Stimulated activated CD4-positive, alpha-beta T cell treated with anti-CD3 and anti-CD28 coated beads, Interleukin-1b, Interleukin-23, amount 100 ng/mL, for 1 hour (primary cell): ENCODE measurements around the gene FAM120B.

Source experiments
- DNase-seq, 2 donors: peaks; one replicate each; pipeline ENCODE4 v3.0.0-alpha.2; 2020; ENCODE audit warnings: low read depth in 2 of 2

FAM120B gene

DNA sequence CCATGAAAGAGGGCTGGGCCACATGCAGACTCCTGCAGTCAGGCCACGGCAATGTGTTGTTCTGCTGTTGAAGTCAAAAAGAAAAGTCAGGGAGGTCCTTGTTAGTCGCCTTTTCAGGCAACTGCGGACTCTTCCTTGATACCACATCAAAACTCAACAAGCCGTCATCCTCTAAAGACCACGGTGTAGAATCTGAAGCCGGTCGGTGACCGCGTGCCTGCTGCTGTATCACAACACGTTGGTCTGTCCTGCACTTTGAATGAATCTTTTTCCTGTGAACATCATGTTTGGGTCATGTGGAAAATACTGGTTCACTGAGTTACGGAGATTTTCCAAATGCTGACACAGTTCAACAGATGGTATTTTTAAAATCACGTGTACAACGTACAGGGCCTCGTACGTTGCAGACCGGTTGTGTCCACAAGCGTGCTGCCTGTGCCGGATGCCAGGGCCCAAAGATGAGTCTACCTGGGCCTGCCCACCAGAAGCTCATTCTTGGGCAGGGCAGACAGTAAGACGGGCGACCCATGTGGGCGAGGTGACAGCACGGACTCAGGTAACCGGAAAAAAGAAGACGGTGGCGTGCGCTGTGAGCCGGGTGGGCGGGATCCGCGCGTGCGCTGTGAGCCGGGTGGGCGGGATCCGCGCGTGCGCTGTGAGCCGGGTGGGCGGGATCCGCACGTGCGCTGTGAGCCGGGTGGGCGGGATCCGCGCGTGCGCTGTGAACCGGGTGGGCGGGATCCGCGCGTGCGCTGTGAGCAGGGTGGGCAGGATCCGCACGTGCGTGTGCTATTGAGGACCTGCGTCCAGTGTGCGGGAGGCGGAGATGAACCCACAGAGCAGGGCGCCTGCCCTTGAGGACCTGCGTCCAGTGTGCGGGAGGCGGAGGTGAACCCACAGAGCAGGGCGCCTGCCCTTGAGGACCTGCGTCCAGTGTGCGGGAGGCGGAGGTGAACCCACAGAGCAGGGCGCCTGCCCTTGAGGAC, 114.5 kb downstream of the FAM120B start:
- no peak for DNase-seq

GRCh38 chr6:170421921-170422320, 115.4 kb downstream of the FAM120B start:
- DNase-seq: no peak

DNA sequence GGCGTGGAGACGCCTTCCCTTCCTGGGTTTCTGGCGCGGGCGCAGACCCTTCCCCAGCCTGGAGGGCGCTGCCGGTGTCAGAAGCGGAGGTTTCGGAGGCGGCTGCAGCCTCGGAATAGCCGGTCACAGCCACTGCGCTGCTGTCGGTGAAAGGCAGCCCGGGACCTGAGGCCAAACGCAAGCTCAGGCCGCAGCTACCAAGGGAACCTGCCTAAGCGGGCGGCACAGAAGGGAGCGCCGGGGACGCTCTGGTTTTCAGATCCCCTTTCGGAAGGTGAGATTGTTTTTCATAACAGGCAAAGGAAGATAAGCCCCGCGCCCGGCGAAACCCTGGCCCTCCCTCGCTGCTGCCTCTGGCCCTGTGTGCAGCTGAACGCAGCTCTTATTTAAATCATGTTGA, 116.5 kb downstream of the FAM120B start:
- DNase-seq: no peak

DNA sequence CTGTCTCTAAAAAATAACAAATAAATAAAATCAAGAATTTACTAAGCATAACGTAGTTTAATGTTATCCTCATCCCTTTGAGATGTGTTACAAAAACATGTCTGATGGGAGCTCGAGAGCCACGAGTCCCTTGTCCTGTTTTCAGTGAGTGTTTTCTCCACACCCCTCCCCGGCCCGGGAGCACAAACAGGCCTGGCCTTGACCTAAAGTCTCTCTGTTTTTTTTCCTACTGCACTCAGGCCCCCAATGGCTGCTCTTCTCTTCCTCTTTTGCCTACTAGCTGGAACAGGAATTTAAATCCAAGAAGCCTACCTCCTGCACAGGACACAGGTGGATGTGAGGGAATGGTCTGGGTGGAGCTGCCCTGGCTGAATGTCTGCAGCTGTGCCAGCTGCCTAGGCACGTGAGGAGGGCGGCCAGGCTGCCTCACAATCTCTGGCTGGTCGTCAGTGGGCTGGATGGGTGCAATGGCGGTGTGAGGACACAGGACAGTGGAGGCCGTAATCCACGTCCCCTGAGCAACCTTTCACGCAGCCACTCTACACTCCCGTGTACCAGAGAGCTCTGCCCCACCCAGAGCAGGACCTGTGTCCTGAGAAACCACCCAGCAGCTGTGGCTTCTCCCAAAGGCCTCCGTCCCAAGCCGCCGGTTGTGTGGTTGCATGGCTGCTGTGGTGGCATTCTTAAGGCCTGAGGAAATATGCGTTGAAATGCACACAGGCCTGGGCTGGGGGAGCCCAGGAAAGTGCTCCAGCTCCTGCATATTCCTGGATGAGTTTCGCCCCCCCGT, 117.5 kb downstream of the FAM120B start:
- DNase-seq: no peak

DNA sequence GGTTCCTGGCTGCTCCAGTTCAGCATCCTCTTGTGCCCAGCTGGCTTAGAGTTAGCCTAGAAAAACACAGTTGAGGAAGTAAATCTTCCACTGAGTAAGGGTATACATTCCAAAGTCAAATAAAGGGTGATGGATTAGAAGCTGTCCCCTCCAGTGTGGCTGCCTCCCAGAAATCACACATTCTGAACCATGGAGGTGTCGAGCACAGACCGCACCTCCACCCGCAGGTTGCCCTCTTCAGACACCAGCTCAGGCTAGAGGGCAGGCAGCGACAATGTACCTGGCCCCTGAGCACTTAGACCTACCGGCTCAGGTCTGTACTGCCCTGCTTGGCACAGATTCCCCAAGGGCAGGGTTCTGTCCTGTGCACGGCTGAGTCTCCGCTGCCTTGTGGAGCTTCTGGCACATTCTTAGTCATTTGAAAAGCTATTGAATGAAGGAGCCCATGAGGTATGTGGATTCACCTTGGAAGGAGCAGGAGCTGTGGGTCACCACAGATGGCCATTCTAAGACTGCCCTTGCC, 118.1 kb downstream of the FAM120B start:
- no peak for DNase-seq

GRCh38 chr6:170429450-170429849, 122.9 kb downstream of the FAM120B start:
- no peak for DNase-seq

DNA sequence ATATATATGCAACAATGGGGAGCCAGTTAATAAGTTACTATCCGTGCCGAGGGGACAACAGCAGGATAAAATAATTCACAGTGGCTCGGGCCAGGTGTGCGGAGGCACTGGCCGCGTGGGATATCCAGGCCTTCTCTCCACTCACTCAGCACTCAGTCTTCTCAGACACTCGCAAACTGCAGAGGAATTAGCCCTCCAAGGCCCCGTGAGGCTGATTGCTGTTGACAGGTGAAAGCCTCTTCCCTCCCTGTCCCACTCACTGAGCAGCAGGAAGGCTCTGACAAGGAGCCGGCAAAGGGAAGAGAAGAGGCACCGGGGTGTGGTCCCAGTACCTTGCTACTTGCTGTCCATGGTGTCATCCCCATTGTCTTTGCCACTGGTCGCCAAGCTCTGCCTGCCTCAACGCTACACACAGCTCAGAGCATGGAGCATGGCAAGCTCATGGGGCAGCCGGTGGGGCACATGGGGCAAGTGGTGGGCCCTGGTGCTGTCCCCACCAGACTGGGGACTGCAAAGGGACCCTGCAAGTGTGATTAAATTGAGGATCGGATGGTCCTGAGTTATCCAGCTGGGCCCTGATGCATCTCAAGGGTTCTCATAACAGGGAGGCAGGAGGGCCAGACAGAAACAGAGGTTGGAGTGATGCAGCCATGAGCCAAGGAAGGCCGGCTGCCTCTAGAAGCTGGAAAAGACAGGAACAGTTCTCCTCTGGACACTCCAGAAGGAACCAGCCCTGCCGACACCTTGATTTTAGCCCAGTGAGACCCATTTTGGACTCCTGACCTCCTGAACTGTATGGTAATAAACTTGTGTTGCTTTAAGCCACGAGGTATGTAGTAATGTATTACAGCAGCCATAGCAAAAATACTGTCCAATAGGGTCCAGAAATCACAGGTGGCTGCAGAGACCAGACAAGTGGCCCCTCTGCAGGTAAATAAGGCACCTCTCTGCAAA, 126.9 kb downstream of the FAM120B start:
- no peak for DNase-seq

DNA sequence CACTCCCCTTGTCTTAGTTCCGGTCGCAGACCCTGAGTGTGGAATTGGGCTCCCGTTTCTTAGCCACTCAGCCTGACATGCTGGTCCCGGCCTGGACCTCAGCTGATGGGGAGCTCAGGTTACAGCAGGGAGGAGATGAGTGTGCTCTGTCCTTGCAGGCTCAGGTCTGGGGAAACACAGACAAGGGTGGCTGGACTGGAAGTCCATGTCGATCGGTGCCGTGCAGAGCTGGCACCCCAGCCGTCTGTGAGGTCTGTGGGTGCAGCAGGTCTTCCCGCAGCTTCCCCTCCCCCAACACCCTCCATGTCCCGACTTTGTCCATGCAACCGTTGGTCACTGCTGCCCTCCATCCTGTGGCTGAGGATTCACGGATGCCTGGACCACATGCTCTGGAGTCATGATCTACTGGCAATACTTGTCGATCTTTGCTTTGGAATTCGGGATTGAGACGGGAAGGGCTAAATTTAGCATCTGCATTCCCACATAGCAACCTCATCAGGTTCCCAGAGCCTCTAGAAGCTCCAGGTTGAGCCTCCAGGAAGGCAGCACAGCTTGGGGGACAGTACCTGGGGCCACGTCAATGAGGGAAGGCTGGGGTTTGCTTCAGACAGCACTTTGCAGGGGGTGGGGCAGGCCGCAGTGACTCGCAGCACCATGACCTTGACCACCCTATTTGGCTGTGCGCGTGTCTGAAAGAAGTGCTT, 127.7 kb downstream of the FAM120B start:
- DNase-seq: no peak

GRCh38 chr6:170434821-170435155, 128.2 kb downstream of the FAM120B start:
- no peak for DNase-seq

DNA sequence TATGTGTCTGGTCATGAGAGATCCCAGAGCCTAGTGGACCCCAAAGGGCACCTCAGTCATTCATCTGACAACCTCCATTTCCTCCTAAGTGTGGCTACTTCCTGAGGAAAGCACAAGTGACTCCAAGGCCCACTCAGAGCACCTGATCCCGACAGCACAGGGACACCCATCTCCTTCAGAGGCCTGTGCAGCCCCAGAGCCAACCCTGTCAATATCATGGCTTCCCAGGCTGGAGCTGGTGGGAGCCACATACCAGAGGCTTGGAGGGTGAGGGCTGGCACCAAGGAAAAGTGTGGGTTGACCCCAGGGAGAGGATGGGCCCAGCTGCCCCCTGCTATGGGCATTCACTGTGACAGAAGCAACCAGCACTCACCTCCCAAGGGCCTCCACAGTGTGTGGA, 129.2 kb downstream of the FAM120B start:
- DNase-seq: no peak

GRCh38 chr6:170436209-170436809, 129.8 kb downstream of the FAM120B start:
- no peak for DNase-seq

GRCh38 chr6:170437719-170438401, 131.3 kb downstream of the FAM120B start:
- DNase-seq: no peak

DNA sequence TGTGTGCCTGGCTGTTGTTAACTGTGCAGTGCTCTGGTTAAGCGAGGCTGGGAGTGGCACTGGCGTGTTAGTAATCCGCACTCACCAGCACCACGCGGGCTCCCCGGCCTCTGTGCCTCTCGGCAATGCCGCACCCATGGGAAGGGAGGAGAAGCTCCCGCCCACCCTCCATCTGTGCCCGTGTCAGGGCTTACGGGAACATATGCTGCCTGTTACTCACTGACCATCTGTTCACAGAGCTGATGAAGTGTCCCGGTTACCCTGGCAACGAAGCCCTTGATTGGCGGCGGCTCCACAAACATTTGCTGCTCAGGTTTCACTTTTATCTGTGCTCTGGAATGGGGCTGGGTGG, 131.8 kb downstream of the FAM120B start:
- no peak for DNase-seq

DNA sequence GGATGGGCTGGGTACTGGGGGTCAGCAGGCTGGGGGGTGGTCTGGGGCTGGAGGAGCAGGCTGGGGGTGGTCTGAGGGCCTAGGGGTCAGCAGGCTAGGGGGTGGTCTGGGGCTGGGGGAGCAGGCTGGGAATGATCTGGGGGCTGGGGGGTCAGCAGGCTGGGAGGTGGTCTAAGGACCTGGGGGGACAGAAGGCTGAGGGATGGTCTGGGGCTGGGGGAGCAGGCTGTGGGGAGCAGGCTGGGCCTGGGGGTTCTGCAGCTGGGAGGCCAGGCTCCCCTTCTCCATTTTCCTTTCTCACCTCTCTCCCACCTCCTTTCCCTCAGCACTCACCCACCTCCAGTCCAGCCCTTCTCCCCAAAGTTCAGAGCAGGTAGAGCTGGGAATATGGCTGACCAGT, 132.3 kb downstream of the FAM120B start:
- no peak for DNase-seq

DNA sequence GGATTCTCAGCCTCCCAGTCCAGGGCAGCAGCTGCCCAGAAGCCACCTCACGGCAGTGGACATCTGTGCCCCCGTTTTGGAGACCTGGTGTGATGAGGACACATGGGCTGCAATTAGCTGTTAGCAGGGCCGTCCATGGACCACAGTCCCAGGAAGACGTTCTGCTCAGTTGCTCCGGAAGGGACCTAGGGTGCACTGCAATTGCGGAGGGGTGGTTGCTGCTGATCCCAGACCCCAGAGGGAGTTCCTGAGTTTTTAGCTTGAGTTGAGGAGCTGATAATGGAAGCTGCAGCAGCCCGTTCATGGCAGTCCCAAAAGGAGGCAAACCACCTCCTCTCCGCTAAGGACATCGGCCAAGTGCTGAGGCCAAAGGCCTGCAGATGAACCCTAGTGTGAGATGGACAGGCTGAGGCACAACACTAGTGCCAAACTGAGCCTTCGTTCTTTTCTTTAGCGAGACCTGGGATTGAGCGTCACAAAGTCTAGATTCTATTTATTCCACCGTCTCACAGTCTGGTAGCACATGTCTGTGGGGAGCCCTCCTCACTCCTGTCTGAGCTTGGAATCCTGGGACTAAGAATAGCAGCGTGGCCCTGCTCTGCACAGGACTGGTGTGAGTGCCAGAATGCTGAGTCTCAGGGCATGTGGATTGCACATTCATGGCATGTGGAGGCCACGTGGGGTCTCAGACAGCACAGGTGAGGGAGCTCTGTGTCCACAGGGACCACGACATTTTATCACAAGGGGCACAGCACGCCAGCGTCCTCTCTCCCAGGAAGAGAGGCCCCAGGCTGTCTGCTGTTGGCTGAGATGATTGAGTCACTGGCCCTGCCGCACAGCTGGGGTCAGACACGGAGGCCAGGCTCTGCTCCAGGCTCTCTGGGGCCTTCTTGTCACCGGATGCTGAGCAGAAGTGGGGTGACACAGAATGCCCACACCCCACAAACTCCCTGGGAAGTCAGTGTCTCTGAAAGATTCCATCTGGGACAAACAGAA, 133.1 kb downstream of the FAM120B start:
- no peak for DNase-seq

DNA sequence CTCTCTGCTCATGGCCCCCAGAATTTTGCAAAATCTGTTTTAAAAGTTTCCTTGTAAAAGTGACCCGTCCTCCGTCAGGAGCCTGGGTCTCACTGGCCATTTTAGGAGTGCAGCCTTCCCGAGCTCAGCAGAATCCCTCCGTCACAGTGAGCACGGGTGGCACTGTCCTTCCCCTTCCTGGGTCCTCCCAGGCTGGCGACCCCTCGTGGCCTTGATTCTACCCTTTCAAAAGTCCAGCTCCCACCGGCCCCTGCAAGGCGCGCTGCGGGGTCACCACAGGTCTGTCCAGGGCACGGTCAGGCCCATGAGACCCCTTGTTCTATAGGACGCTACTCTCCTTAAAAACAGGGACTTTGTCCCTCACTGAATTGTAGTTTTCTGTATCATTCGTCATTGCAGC, 133.9 kb downstream of the FAM120B start:
- no peak for DNase-seq

DNA sequence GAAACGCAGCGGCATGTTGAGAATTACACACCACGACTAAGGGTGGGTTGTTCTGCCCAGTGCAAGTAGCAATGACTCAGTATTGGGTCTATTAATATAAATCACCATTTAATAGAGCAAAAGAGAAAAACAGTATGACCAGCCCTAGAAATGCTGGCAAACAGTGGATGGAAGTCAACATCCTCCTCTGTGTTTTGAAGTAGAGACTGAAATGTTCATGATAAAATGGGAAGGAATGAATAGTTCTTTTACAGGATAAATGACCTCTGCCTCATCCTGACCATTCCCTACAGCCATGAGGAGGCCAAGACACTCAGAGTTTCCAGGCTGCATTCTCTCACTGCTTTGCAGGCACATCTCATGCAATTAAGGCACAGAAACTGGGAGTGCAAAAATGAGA, 134.8 kb downstream of the FAM120B start:
- no peak for DNase-seq

- DNase-seq: no peak
Measured at GRCh38 chr6:170442596-170442995, 136.0 kb downstream of the FAM120B start.

DNA sequence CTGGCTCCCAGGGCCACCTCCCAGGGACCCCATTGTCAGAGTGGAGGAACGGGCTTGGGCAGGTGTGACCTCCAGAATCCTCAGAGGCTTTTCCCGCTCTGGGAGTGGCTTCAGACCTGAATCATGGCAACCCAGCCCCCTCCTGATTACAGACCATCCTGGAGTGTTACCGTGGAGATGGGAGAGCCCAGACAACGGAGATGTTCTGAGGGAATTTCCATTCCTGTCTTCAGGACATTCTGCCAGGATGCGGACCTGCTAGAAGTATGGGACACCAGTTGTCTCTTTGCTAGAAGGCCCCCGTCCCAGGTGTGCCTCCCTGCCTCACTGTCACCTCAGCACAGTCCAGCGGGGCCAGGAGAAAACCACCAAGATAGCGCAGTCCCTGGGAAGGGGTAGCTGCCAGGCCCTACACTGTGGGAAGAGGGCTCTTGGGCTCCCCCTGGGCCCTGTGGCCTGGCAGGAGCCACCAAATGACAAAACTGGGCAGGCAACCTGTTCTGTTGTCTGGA, 136.6 kb downstream of the FAM120B start:
- no peak for DNase-seq
